CD4-positive, alpha-beta T cell treated with Interleukin-2 at 100 ng/mL for 4 hours (primary cell): ENCODE data around the gene CDCA3.

ENCODE experiments used
- DNase-seq: peaks from one replicate; pipeline ENCODE4 v3.0.0-alpha.2; 2020; ENCODE audit warnings: low spot score

The CDCA3 gene

GRCh38 chr12:6852651-6853354 lies 1.7 kb upstream of the CDCA3 start:
- DNase-seq: peak; percentile 73

DNA sequence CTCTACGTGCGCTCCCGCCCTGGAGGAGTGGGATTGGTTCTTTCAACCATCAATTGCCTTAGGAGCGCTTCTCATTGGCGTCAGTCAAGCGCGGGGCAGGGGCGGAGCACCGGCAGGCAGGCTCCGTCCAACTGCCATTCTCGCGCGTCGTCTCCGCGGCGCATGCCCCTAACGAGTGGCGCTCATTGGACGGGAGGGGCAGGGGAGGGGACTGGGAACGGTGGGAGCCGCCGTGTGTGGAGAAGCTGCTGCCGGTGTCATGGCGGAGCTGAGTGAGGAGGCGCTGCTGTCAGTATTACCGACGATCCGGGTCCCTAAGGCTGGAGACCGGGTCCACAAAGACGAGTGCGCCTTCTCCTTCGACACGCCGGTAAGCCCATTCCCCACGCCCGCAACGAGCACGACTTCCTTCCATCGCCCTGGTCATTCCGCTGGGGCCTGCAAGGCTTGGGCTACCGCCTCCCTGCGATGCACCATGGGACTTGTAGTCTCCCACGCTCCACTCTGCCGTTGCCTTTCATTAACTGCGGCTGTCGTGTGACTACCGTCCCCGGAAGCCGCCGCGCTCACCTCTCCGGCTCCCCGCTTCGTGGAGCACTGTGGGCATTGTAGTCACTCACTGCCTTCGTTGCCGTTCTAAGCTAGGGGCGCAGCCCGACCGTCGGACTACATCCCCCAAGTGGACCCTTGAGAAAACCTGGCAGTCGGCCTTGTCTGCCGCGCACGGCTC lies 1.0 kb upstream of the CDCA3 start, which contains the start of gene USP5:
USP5 (plus strand) TSS at position 230 of the 730 bp plus-strand sequence; CDS start at position 260, 30 bp downstream.
- peak; percentile 99 for DNase-seq

DNA sequence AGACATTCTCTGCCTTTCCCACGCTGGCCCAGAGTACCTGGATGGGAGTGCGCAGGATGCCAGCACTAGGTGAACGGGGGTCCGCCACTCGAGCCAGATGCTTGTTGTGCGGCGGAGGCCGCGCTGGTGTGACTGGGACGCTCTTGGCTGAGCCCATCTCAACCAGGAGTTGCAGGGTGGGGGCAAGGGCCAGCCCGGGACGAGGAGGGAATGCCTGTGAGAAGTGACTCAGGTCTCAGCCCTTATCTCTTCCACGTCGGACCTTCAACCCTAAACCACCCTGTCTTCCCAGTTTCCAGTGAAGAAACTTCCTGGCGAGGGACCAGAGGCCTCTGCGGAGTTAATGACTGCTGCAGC lies 312 bp downstream of the CDCA3 start:
- DNase-seq: no peak

DNA sequence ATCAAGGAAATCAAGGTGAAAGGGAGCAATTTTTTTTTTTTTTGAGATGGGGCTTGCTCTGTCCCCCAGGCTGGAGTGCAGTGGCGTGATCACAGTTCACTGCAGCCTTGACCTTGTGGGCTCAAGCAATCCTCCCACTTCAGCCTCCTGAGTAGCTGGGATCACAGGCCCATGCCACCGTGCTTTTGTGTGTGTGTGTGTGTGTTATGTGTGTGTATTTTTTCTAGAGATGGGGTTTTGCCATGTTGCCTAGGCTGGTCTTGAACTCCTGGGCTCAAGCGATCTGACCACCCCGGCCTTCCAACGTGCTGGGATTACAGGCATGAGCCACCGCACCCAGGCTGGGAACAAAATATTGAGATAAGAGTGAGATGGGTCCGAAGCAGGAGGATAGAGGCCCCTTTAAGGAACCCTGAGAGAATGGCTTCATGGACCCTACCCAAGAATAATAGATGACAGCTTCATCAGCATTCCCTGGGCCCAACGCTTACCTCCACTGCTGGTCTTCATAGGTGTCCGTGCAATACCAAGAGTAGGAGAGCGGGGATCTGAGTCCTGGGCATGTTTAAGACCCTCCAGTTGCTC lies 1.0 kb downstream of the CDCA3 start:
- DNase-seq: no peak

GRCh38 chr12:6849427-6849826 lies 1.7 kb downstream of the CDCA3 start:
- DNase-seq: no peak

DNA sequence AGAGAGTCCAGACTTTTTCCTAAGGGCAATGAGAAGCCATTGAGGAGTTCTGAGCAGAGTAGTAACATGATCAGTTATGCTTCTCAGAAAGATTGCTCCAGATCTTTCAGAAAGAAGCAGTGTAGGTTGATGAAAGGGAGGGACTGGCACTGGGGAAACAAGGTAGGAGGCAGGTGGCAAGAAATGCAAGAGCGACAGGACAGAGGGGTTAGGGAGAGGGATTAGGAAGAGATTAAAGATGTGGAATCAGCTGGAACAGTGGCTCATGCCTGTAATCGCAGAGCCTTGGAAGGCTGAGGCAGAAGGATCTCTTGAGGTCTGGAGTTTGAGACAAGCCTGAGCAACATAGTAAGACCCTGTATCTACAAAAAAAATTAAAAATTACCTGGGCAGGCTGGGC lies 3.4 kb downstream of the CDCA3 start:
- no peak for DNase-seq

DNA sequence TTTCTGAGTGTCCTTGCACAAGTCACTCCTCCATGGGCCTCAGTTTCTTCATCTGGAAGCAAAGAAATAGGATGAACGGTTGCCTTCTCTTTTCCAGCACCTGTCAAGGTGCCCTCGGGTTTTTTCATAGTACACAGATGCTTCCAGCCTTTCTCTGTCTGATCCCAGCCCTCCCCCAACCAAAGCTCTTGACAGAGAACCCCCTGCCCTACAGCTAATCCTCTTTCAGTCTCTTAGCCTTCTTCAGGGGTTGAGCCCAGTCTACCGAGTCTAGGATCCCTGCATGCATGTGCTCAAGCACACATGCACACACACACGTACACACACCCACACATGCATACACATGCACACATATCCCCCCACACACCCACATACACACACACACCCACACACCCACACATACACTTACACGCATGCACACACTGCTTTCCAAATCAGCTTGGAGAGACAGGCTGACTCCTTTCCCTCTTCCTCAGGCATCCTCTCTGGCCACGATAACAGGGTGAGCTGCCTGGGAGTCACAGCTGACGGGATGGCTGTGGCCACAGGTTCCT lies 4.7 kb downstream of the CDCA3 start:
- DNase-seq: no peak

GRCh38 chr12:6845395-6845794 lies 5.7 kb downstream of the CDCA3 start:
- DNase-seq: no peak

GRCh38 chr12:6843118-6843902 lies 7.8 kb downstream of the CDCA3 start:
- DNase-seq: no peak

- DNase-seq: no peak
These were observed 9.0 kb downstream of the CDCA3 start for GRCh38 chr12:6842075-6842474.

DNA sequence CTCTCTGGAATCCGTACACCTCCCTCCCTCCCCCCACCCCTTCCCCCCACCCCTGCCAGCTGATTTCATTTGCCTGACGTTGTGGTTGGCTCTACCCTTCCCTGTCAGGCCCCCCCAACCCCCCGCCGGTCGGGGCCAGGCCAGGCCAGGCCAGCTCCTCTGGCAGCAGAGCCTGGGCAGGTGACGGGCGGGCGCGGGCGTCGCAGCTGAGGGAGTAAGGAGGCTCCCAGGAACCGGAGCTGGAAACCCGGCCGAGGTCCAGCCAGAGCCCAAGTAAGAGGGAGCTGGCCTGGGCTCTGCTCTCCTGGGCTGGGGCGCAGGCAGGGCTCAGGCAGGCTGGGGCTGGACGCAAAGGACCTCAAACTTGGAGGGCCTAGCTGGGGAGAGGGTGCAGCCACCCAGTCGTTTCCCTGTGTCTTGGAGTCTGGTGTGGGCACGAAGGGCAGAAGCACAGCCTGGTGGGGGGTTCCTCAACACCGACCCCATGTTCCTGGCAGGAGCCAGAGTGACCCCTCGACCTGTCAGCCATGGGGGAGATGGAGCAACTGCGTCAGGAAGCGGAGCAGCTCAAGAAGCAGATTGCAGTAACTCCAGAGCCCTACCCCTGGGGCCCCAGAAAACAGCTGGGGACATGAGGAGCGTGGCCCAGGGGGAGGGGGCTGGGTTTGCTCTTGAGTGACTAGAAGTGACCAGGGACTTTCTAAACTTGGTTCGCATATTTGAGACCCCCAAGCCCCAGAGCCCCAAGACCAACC lies 10.1 kb downstream of the CDCA3 start, which contains the start of gene GNB3:
GNB3 (plus strand) TSS at position 165 of the 755 bp plus-strand sequence; CDS start at position 528, 363 bp downstream.
- no peak for DNase-seq

- DNase-seq: no peak
These were observed 10.8 kb downstream of the CDCA3 start for GRCh38 chr12:6840330-6840729.

GRCh38 chr12:6839482-6840201 lies 11.4 kb downstream of the CDCA3 start:
- no peak for DNase-seq

DNA sequence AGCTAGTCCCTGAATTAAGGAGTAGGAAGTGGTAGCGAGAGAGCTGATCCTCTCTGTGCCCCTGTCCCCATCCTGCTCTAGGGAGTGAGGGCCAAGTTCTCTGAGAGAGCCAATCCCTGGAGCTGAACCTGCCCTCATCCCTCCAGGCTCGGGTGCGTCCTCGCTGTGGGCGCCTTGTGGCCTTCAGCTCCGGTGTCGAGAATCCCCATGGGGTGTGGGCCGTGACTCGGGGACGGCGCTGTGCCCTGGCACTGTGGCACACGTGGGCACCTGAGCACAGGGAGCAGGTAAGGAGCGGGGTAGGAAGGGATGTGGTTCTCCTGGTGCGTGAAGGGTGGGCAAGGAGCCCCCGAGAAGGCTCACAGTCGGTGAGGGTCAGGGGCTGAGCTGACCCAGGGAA lies 12.2 kb downstream of the CDCA3 start:
- no peak for DNase-seq

DNA sequence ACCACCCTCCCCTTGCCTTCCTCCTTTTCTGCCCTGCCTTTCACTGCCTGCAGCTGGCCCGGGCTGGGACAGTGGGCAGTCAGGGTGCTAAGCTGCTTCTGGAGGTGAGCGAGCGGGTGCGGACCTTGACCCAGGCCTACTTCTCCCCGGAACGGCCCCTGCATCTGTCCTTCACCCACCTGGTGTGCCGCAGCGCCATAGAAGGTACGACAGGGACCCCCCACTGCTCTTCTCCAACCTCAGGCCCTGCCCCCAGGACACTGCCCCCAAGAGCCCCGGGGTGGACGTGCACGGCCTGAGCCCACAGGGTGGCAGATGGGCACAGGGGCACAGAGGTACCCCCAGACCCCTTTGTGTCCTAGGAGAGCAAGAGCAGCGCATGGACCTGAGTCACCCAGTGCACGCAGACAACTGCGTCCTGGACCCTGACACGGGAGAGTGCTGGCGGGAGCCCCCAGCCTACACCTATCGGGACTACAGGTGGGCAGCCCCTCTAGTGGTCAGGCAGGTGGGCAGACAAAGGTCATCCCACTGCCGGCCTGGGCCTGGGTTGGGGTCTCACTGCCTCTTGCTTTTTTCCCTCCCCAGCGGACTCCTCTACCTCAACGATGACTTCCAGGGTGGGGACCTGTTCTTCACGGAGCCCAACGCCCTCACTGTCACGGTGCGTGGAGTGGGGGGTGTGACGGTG lies 13.6 kb downstream of the CDCA3 start:
- no peak for DNase-seq

DNA sequence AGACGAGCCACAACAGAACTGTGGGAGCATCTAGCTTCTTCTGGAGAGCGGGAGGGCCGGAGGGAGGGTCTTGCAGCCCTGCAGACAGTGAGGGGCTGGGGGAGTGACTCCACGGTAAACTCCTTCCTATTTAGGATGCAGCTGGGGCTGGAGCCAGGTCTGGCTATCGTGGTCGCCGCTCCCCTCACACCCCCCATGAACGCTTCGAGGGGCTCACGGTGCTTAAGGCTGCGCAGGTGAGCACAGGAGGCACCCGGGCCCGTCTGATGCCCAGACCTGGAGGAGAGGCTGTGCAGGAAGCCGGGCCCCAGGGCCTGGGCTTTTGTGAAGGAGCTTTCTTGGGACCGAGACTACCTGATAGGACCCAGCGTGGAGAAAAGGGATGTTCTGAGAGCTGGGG lies 14.2 kb downstream of the CDCA3 start:
- no peak for DNase-seq

DNA sequence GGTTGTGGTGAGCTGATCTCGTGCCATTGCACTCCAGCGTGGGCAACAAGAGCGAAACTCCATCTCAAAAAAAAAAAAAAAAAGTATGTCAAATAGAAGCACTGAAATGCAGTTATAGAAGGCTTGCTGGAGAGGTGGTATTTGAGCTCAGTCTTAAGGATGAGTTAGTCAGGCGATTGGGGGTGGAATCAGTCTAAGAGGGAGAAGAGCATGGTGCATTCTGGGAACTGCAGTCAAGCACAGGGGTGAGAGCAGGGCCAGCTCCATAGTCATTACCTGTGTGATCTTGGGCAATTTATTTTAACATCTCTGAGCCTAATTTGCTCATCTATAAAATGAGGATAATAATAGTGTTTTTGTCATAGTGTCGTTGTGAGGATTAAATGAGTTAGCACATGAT lies 16.2 kb downstream of the CDCA3 start:
- DNase-seq: no peak

DNA sequence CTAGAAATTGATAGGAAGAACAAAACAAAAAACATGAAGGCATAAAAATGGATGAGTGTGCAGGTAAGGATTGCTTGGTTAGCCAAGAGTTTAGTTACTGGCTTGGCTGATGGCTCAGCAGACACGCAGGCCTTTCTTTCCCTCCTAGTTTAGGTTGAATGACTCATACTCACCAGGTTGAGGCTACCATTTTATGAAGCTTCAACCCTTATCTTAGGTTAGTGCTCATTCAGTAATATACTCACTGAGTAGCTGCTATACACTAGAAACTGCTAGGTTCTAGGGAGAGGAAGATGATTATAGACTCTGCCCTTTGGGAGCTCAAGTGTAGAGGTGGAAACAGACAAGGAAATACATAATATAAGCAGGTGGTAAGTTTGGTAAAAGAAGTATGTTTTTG lies 16.8 kb downstream of the CDCA3 start:
- no peak for DNase-seq

GRCh38 chr12:6833189-6833890 lies 17.7 kb downstream of the CDCA3 start:
- no peak for DNase-seq
